ENCODE measurements around the gene KIAA0232. TPM values are rescaled to one million over a fixed set of nuclear protein-coding genes. Genes with fewer than 3 reads are reported as not detected.

The KIAA0232 gene
- total and polyA plus RNA-seq, 9 of the 15 experiments (the other 6 are each of a cell fraction or from before 2014, with no cell fraction given) = 3.5 to 17.4 (median 13.0) TPM

GRCh38 chr4:6849691-6850090, 67.2 kb downstream of the KIAA0232 start:
- Histone ChIP-seq H2AFZ (ENCODE audit: low read depth, low read length) (no peak overlapping the region), H3K4me1 (replicated peaks in 1 of 2; ENCODE audit: control insufficient read depth in 2 of 2, insufficient read depth in 2 of 2, low read length in 2 of 2) (peaks cover 0 to 3% of the 10 kb centered on the region in 2 experiments; a peak in 2 of 5 replicates), H3K79me2 (ENCODE audit: control insufficient read depth, insufficient read depth, low read length) (peaks cover 50% of the 10 kb centered on the region), H4K20me1 (replicated peaks; ENCODE audit: control insufficient read depth, insufficient read depth, low read length) (no peaks in the 10 kb centered on the region), H3K9ac (ENCODE audit: insufficient read depth in 1 of 2, low read depth in 2 of 2, low read length in 2 of 2) (no peak overlapping the region), H3K27ac (ENCODE audit: extremely low read depth, low read depth, low read length) (no peak overlapping the region), H3K36me3 (ENCODE audit: control insufficient read depth, insufficient read depth, low read length) (peaks cover 58% of the 10 kb centered on the region), H3K4me2 (ENCODE audit: insufficient read depth, low read length) (no peak overlapping the region), H3K9me3 (replicated peaks; ENCODE audit: control insufficient read depth, insufficient read depth, low read depth, low read length) (no peaks in the 10 kb centered on the region), H3K27me3 (ENCODE audit: control insufficient read depth in 2 of 2, insufficient read depth in 2 of 2, low read length in 2 of 2) (no peaks in the 10 kb centered on the region), H3K4me3 (no peak overlapping the region), H3K9me1 (ENCODE audit: control insufficient read depth, insufficient read depth, low read length) (peaks cover 3% of the 10 kb centered on the region)
- BruUV-seq (replicated peaks) = no TSS peak
- DNase-seq (ENCODE audit: extremely low read depth in 1 of 4, low spot score in 3 of 4) (no peak), FAIRE-seq (no peak), ATAC-seq (no peak)
- no peak for TF ChIP-seq ZNF311 (CRISPR knock-in tag; IDR thresholded peaks at IDR 0.05)
- no peak for TF ChIP-seq ZNF395 (CRISPR knock-in tag; IDR thresholded peaks at IDR 0.05)
- no peak for TF ChIP-seq FOS (IDR thresholded peaks at IDR 0.05; ENCODE audit: extremely low read depth, insufficient read length)
- no peak for TF ChIP-seq NR2C2 (CRISPR knock-in tag; IDR thresholded peaks at IDR 0.05)
- no peak for TF ChIP-seq NR2C2 (tag; IDR thresholded peaks at IDR 0.05)
- TF ChIP-seq CXXC5 (CRISPR knock-in tag; IDR thresholded peaks at IDR 0.05) = no peak
- no peak for TF ChIP-seq MXI1 (IDR thresholded peaks at IDR 0.05; ENCODE audit: low read depth, low read length)
- no peak for TF ChIP-seq KDM5B (IDR thresholded peaks at IDR 0.05; ENCODE audit: insufficient replicate concordance, low read depth, low read length)
- TF ChIP-seq ELF4 (CRISPR knock-in tag; IDR thresholded peaks at IDR 0.05) = no peak
- no peak for TF ChIP-seq CHD2 (IDR thresholded peaks at IDR 0.05; ENCODE audit: low read depth, low read length)
- TF ChIP-seq CHD1 (IDR thresholded peaks at IDR 0.05; ENCODE audit: low read length) = no peak
- no peak for TF ChIP-seq ZNF75A (CRISPR knock-in tag; IDR thresholded peaks at IDR 0.05)
- ChIA-PET CTCF (ENCODE audit: low intra/inter-chr PET ratio) (no interaction called here), POLR2A (interaction anchor here (1.0 kb wide), 1 partner anchor 10 kb away, joined by 3 read pairs; no protein-coding TSS in a partner anchor)
- in situ Hi-C loops (cut with MboI) (no loop called here), intact Hi-C loops (cut with micrococcal nuclease) (no loop called here)
- 94% methylated on average over 4 of the region's 4 CpGs for WGBS (ENCODE audit: insufficient coverage, low coverage, missing lambda C conversion rate)

Measured in K562 (cell line).